Thoracic aorta (tissue), 2 donors: ENCODE measurements around the gene SIAE. TPM values are rescaled to one million over a fixed set of nuclear protein-coding genes. Genes with fewer than 3 reads are reported as not detected.
"Not testable (repeated sequence)": the region's sequence is repeated elsewhere in the genome, so short reads cannot be mapped to it uniquely, and the experiment has no call there.

ENCODE experiments used
- ATAC-seq: fragments of 150-250 bp; one replicate; pipeline ENCODE4 v1.8.0; 2017; ENCODE audit warnings: low read depth; ENCODE audit not compliant: insufficient number of reproducible peaks, low FRiP score
- DNase-seq: peaks from one replicate; pipeline ENCODE4 v3.0.0-alpha.2; 2020; ENCODE audit warnings: low spot score
- H3K27ac ChIP-seq, 2 donors: fragments of 200-600 bp; sonication (generic); 1 replicate in 1 of 2; 2 replicates in 1 of 2; pipeline ENCODE4 v1.5.1; 2016; ENCODE audit warnings: mild to moderate bottlenecking in 2 of 2, moderate library complexity in 2 of 2
- H3K27me3 ChIP-seq: fragments of 200-600 bp; sonication (generic); replicated peaks from 2 replicates; pipeline ENCODE4 v1.6.0; 2016; ENCODE audit warnings: mild to moderate bottlenecking; ENCODE audit not compliant: insufficient read depth
- H3K36me3 ChIP-seq: fragments of 200-600 bp; sonication (generic); one replicate; pipeline ENCODE4 v1.5.1; 2016
- H3K4me1 ChIP-seq, 2 donors: fragments of 200-600 bp; sonication (generic); 1 replicate in 1 of 2; 2 replicates in 1 of 2; pipeline versions ENCODE4 v1.5.1 to v1.6.0; 2016; ENCODE audit warnings: low read depth in 2 of 2, mild to moderate bottlenecking in 1 of 2; ENCODE audit not compliant: control insufficient read depth in 1 of 2
- H3K4me3 ChIP-seq: fragments of 200-600 bp; sonication (generic); 2 replicates; pipeline ENCODE4 v1.5.1; 2016; ENCODE audit warnings: mild to moderate bottlenecking
- H3K9me3 ChIP-seq: fragments of 200-600 bp; sonication (generic); 2 replicates; pipeline ENCODE4 v1.5.1; 2016
- CTCF ChIP-seq: fragments of 200-600 bp; sonication (generic); IDR thresholded peaks from one replicate; pipeline ENCODE4 v1.5.1; 2019; ENCODE audit warnings: antibody characterized with exemption
- total RNA-seq, 2 donors: library from RNA; depleted of rRNA; stranded (reverse); fragments of >200 nt; gene quantifications; one replicate each; pipeline versions ENCODE4 v1.1.0 to v1.2.3, GENCODE V29; 2016

SIAE gene
- total RNA-seq, 2 donors from 2014 or later, result 9.7 to 20.0 TPM

- no peaks in the 10 kb centered on the region for H3K36me3 ChIP-seq
- ATAC-seq, result no peak
- TF ChIP-seq CTCF, result no peak
- H3K27me3 ChIP-seq, result no peaks in the 10 kb centered on the region
- DNase-seq, result no peak
- H3K9me3 ChIP-seq, result no peaks in the 10 kb centered on the region
- H3K27ac ChIP-seq, result no peak overlapping the region
- no peak overlapping the region for H3K4me3 ChIP-seq
- no peaks in the 10 kb centered on the region for H3K4me1 ChIP-seq
Measured at GRCh38 chr11:124610295-124610694, 63.2 kb downstream of the SIAE start.

- Histone ChIP-seq H3K4me3 (no peak overlapping the region), H3K36me3 (no peaks in the 10 kb centered on the region), H3K27ac (no peak overlapping the region), H3K9me3 (no peaks in the 10 kb centered on the region), H3K27me3 (no peaks in the 10 kb centered on the region), H3K4me1 (no peaks in the 10 kb centered on the region)
- ATAC-seq, result no peak
- TF ChIP-seq CTCF, result no peak
- DNase-seq, result no peak
Measured at GRCh38 chr11:124608147-124608546, 65.4 kb downstream of the SIAE start.

- Histone ChIP-seq H3K9me3 (no peaks in the 10 kb centered on the region), H3K27me3 (no peaks in the 10 kb centered on the region), H3K36me3 (no peaks in the 10 kb centered on the region), H3K4me1 (no peaks in the 10 kb centered on the region), H3K27ac (no peak overlapping the region), H3K4me3 (no peak overlapping the region)
- TF ChIP-seq CTCF, result no peak
- DNase-seq (no peak), ATAC-seq (no peak)
Measured at GRCh38 chr11:124605719-124606118, 67.8 kb downstream of the SIAE start.

- H3K4me1 ChIP-seq, H3K27me3 ChIP-seq, H3K9me3 ChIP-seq, DNase-seq, ATAC-seq, H3K27ac ChIP-seq, H3K4me3 ChIP-seq, H3K36me3 ChIP-seq: not testable (repeated sequence)
Measured at GRCh38 chr11:124602723-124603122, 70.8 kb downstream of the SIAE start.

- ATAC-seq, result no peak
- Histone ChIP-seq H3K27ac (no peak overlapping the region), H3K36me3 (no peaks in the 10 kb centered on the region), H3K27me3 (no peaks in the 10 kb centered on the region), H3K4me1 (no peaks in the 10 kb centered on the region), H3K9me3 (no peaks in the 10 kb centered on the region), H3K4me3 (no peak overlapping the region)
- no peak for DNase-seq
- no peak for TF ChIP-seq CTCF
Measured at GRCh38 chr11:124602193-124602592, 71.3 kb downstream of the SIAE start.

- no peak for ATAC-seq
- H3K27ac ChIP-seq, result no peak overlapping the region
- TF ChIP-seq CTCF, result no peak
Measured at GRCh38 chr11:124600621-124601320, 72.8 kb downstream of the SIAE start.

More at GRCh38 chr11:124600621-124601320, 72.8 kb downstream of the SIAE start:
- no peaks in the 10 kb centered on the region for H3K9me3 ChIP-seq
- no peak for DNase-seq
- no peak overlapping the region for H3K4me3 ChIP-seq
- H3K36me3 ChIP-seq, result no peaks in the 10 kb centered on the region
- H3K4me1 ChIP-seq, result no peaks in the 10 kb centered on the region
- H3K27me3 ChIP-seq, result no peaks in the 10 kb centered on the region
